Endothelial cell of umbilical vein (primary cell): ENCODE data around the gene FGD6. TPM values are rescaled to one million over a fixed set of nuclear protein-coding genes. Genes with fewer than 3 reads are reported as not detected.

Source experiments
- BruUV-seq: library from RNA; stranded (reverse); fragments of 400-500 nt; replicated peaks from 2 replicates; lab custom pipeline; 2021; lab: Mats Ljungman, UMichigan
- CTCF ChIA-PET: fragments of 300-600, 350-600 bp; sonication (Branson Sonifier 250); formaldehyde crosslinking; loops from one replicate; lab custom pipeline; 2021; ENCODE audit warnings: antibody characterized with exemption, inconsistent platforms; lab: Charles Lee
- POLR2A ChIA-PET: fragments of 300-600, 350-600 bp; sonication (Branson Sonifier 250); formaldehyde crosslinking; loops from one replicate; lab custom pipeline; 2021; ENCODE audit warnings: antibody characterized with exemption, inconsistent platforms; lab: Charles Lee
- DNase-seq: peaks from one replicate; pipeline ENCODE4 v3.0.0-alpha.2; 2011; ENCODE audit warnings: low read depth, low spot score
- FAIRE-seq: peaks from 2 replicates; lab custom pipeline; 2011; peaks lifted over from hg19 to GRCh38; lab: Jason Lieb, UNC
- H2AFZ ChIP-seq: 2 replicates; pipeline ENCODE4 v1.6.0; 2012; ENCODE audit warnings: low read depth, low read length, control low read depth, inconsistent platforms
- H3K27ac ChIP-seq: 2 replicates; pipeline ENCODE4 v1.5.1; 2011; ENCODE audit warnings: low read depth, mild to moderate bottlenecking, control low read depth, low read length, moderate library complexity; ENCODE audit not compliant: insufficient read depth
- H3K27me3 ChIP-seq, 2 experiments: 2 replicates each; pipeline versions ENCODE4 v1.6.0 to v1.6.1; 2011; ENCODE audit warnings: low read length in 2 of 2, mixed read lengths in 1 of 2; ENCODE audit not compliant: control insufficient read depth in 2 of 2, insufficient read depth in 2 of 2
- H3K36me3 ChIP-seq, 2 experiments: 2 replicates in 1 of 2; 3 replicates in 1 of 2; pipeline ENCODE4 v1.5.1; 2011; ENCODE audit warnings: low read length in 2 of 2, mild to moderate bottlenecking in 1 of 2, moderate library complexity in 1 of 2; ENCODE audit not compliant: control insufficient read depth in 2 of 2, insufficient read depth in 2 of 2; ENCODE audit errors: extremely low read depth in 1 of 2
- H3K4me1 ChIP-seq: 3 replicates; pipeline ENCODE4 v1.5.1; 2011; ENCODE audit warnings: mild to moderate bottlenecking, low read length; ENCODE audit not compliant: control insufficient read depth, insufficient read depth; ENCODE audit errors: extremely low read depth
- H3K4me2 ChIP-seq: 2 replicates; pipeline ENCODE4 v1.6.1; 2011; ENCODE audit warnings: low read length, control low read depth, mixed read lengths; ENCODE audit not compliant: insufficient read depth
- H3K4me3 ChIP-seq, 3 experiments: fragments of 200-600 bp in 1 of 3; sonication (generic), shearing (Covaris generic) in 1 of 3; replicated peaks in 1 of 3; 2 replicates each; pipeline ENCODE4 v1.5.1; 2011 to 2016; ENCODE audit warnings: control low read depth in 3 of 3, low read length in 3 of 3, mild to moderate bottlenecking in 2 of 3, inconsistent platforms in 1 of 3, low read depth in 1 of 3, moderate library complexity in 1 of 3; ENCODE audit not compliant: insufficient read depth in 1 of 3
- H3K79me2 ChIP-seq: 2 replicates; pipeline ENCODE4 v1.6.0; 2012; ENCODE audit warnings: low read length, inconsistent platforms; ENCODE audit not compliant: control insufficient read depth, insufficient read depth
- H3K9ac ChIP-seq: replicated peaks from 2 replicates; pipeline ENCODE3; 2011; ENCODE audit warnings: low read length, control low read depth; ENCODE audit not compliant: insufficient read depth; ENCODE audit errors: extremely low read depth
- H3K9me1 ChIP-seq: replicated peaks from 3 replicates; pipeline ENCODE4 v1.6.0; 2011; ENCODE audit warnings: mild to moderate bottlenecking, low read length; ENCODE audit not compliant: control insufficient read depth, insufficient read depth; ENCODE audit errors: extremely low read depth
- H3K9me3 ChIP-seq: replicated peaks from 2 replicates; pipeline ENCODE4 v1.5.1; 2012; ENCODE audit warnings: low read length, inconsistent platforms; ENCODE audit not compliant: control insufficient read depth, insufficient read depth
- H4K20me1 ChIP-seq: replicated peaks from 2 replicates; pipeline ENCODE3; 2011; ENCODE audit warnings: mild to moderate bottlenecking, low read length; ENCODE audit not compliant: control insufficient read depth, insufficient read depth; ENCODE audit errors: extremely low read depth
- CTCF ChIP-seq, 2 donors: IDR thresholded peaks; 1 replicate in 1 of 2; 2 replicates in 1 of 2; pipeline ENCODE4 v1.5.1; 2011; ENCODE audit warnings: low read length in 2 of 2, mild to moderate bottlenecking in 2 of 2, moderate library complexity in 2 of 2, control low read depth in 1 of 2, inconsistent platforms in 1 of 2, low read depth in 1 of 2; ENCODE audit not compliant: insufficient read depth in 1 of 2; ENCODE audit errors: extremely low read depth in 1 of 2
- EZH2 ChIP-seq: IDR thresholded peaks from 2 replicates; pipeline ENCODE4 v1.6.1; 2012; ENCODE audit warnings: borderline replicate concordance, low read depth, mild to moderate bottlenecking, moderate library complexity, low read length, inconsistent platforms; ENCODE audit not compliant: severe bottlenecking
- FOS ChIP-seq: IDR thresholded peaks from 2 replicates; pipeline ENCODE4 v1.6.1; 2011; ENCODE audit warnings: mild to moderate bottlenecking, low read length, moderate library complexity, borderline replicate concordance; ENCODE audit not compliant: insufficient read depth
- GATA2 ChIP-seq: IDR thresholded peaks from 2 replicates; pipeline ENCODE4 v1.7.0; 2011; ENCODE audit warnings: low read depth, mild to moderate bottlenecking, moderate library complexity, mixed read lengths, low read length; ENCODE audit not compliant: insufficient read length, insufficient read depth
- JUN ChIP-seq: IDR thresholded peaks from 2 replicates; pipeline ENCODE4 v1.6.1; 2011; ENCODE audit warnings: borderline replicate concordance, low read depth; ENCODE audit not compliant: insufficient read length, insufficient read depth
- MAX ChIP-seq: IDR thresholded peaks from 2 replicates; pipeline ENCODE4 v1.6.1; 2011; ENCODE audit not compliant: insufficient read depth, insufficient read length
- MYC ChIP-seq: IDR thresholded peaks from one replicate; pipeline ENCODE4 v1.6.1; 2011; ENCODE audit warnings: mild to moderate bottlenecking, low read depth, low read length
- POLR2A ChIP-seq: IDR thresholded peaks from 2 replicates; pipeline ENCODE4 v1.6.1; 2012; ENCODE audit warnings: low read depth, mild to moderate bottlenecking, control low read depth, low read length
- POLR2AphosphoS5 ChIP-seq: IDR thresholded peaks from 2 replicates; pipeline ENCODE4 v1.6.1; 2012; ENCODE audit warnings: low read depth, mild to moderate bottlenecking, control low read depth, low read length, moderate library complexity; ENCODE audit not compliant: insufficient read depth
- dilution Hi-C: fragments of 300-500 bp; cut with MboI; formaldehyde crosslinking; loops from one replicate; pipeline ENCODE4 v1.15.0; 2019; ENCODE audit warnings: low sequenced_read_pairs; ENCODE audit not compliant: extremely low pct_ligation_motif_present
- intact Hi-C: fragments of 100-400 bp; cut with micrococcal nuclease; formaldehyde crosslinking; loops from one replicate; pipeline ENCODE4 v1.10.0; 2022
- polyA plus RNA-seq, 4 experiments: library from polyadenylated mRNA; depleted of rRNA in 3 of 4; stranded (reverse) in 3 of 4; unstranded in 1 of 4; fragments of >200 nt; gene quantifications; 2 replicates each; pipeline versions ENCODE4 v1.2.1 to v1.2.3, GENCODE V29; 2011 to 2012; ENCODE audit warnings: missing spikeins in 1 of 4
- total RNA-seq: library from RNA; stranded (reverse); gene quantifications from 2 replicates; pipeline ENCODE4 v1.2.3, GENCODE V29; 2021

FGD6 gene
- total and polyA plus RNA-seq, 2 donors (not counting 3 experiments of a cell fraction or from before 2014, with no cell fraction given): 5.9 to 14.0 TPM

- CTCF ChIA-PET: interaction anchor here (1.0 to 2.6 kb wide), 3 partner anchors 10 to 35 kb away, joined by 3 to 11 read pairs (median 5); partner anchors contain the start of genes FGD6 and VEZT
- Histone ChIP-seq H3K9me3 (no peaks in the 10 kb centered on the region), H4K20me1 (peaks cover 3% of the 10 kb centered on the region), H2AFZ (no peak overlapping the region), H3K4me1 (peaks cover 37% of the 10 kb centered on the region), H3K4me3 (peak overlapping the region in 1 of 3 experiments; percentile 41), H3K4me2 (peak overlapping the region; percentile 93), H3K27me3 (no peaks in the 10 kb centered on the region), H3K36me3 (peaks cover 0 to 15% of the 10 kb centered on the region in 2 experiments), H3K79me2 (peaks cover 92% of the 10 kb centered on the region), H3K27ac (peak overlapping the region; percentile 37), H3K9me1 (no peaks in the 10 kb centered on the region), H3K9ac (peak overlapping the region; percentile 55)
- POLR2A ChIA-PET: no interaction called here
- FAIRE-seq: peak; percentile 49
- dilution Hi-C loops: no loop called here
- BruUV-seq: no TSS peak
- peak; percentile 48 for DNase-seq
- intact Hi-C loops: no loop called here
- TF ChIP-seq POLR2A (no peak), EZH2 (no peak), POLR2AphosphoS5 (no peak), JUN (no peak), FOS (no peak), MYC (no peak), GATA2 (no peak), MAX (no peak), CTCF (IDR thresholded peaks at IDR 0.05; ENCODE audit: extremely low read depth in 1 of 2, insufficient read depth in 1 of 2, low read depth in 1 of 2, low read length in 2 of 2) (no peak)
Observed at GRCh38 chr12:95227818-95228356, 10.6 kb upstream of the FGD6 start.
